NT2/D1 (cell line): ENCODE results near the gene ZBTB32.

Experiments used
- SUZ12 ChIP-seq: IDR thresholded peaks from 2 replicates; pipeline ENCODE4 v1.6.1; 2011; ENCODE audit not compliant: insufficient read length, insufficient read depth; ENCODE audit errors: extremely low read depth
- YY1 ChIP-seq: IDR thresholded peaks from 2 replicates; pipeline ENCODE4 v1.6.1; 2011; ENCODE audit not compliant: insufficient read length, insufficient read depth
- ZNF274 ChIP-seq: IDR thresholded peaks from 2 replicates; pipeline ENCODE4 v1.6.1; 2011; ENCODE audit warnings: mild to moderate bottlenecking, low read depth, low read length

- no peak for TF ChIP-seq SUZ12
- TF ChIP-seq YY1 = no peak
- TF ChIP-seq ZNF274 = no peak
These were observed 13.4 kb downstream of the ZBTB32 start, which contains the start of gene KMT2B for GRCh38 chr19:35717665-35718344.
